Ascending aorta (tissue), 2 donors: ENCODE results near the gene SKP1. TPM values are rescaled to one million over a fixed set of nuclear protein-coding genes. Genes with fewer than 3 reads are reported as not detected.
"Not testable (repeated sequence)": the region's sequence is repeated elsewhere in the genome, so short reads cannot be mapped to it uniquely, and the experiment has no call there.

Experiments used
- DNase-seq, 2 donors: peaks; one replicate each; pipeline ENCODE4 v3.0.0-alpha.2; 2019; ENCODE audit warnings: low spot score in 2 of 2
- H3K27ac ChIP-seq, 2 donors: fragments of 200-600 bp; sonication (generic); one replicate each; pipeline ENCODE4 v1.5.1; 2016 to 2017; ENCODE audit warnings: mild to moderate bottlenecking in 1 of 2
- H3K27me3 ChIP-seq: fragments of 200-600 bp; sonication (generic); one replicate; pipeline ENCODE4 v1.5.1; 2017
- H3K36me3 ChIP-seq, 2 donors: fragments of 200-600 bp; sonication (generic); one replicate each; pipeline ENCODE4 v1.5.1; 2016
- H3K4me1 ChIP-seq, 2 donors: fragments of 200-600 bp; sonication (generic); one replicate each; pipeline ENCODE4 v1.5.1; 2016 to 2017; ENCODE audit warnings: mild to moderate bottlenecking in 1 of 2
- H3K4me3 ChIP-seq, 2 donors: fragments of 200-600 bp; sonication (generic); one replicate each; pipeline ENCODE4 v1.5.1; 2016 to 2017; ENCODE audit warnings: mild to moderate bottlenecking in 1 of 2
- H3K9me3 ChIP-seq, 2 donors: fragments of 200-600 bp; sonication (generic); one replicate each; pipeline ENCODE4 v1.5.1; 2016
- intact Hi-C: fragments of 100-400 bp; cut with DNase I; formaldehyde crosslinking; loops from one replicate; pipeline ENCODE4 v1.15.1; 2023
- total RNA-seq: library from RNA; depleted of rRNA; stranded (reverse); fragments of >200 nt; gene quantifications from one replicate; pipeline ENCODE4 v1.1.0, GENCODE V29; 2016
- TF ChIP-seq, protein P1 (sequence below), 3 experiments: fragments of 200-600 bp in 2 of 3; fragments of 450-650 bp in 1 of 3; sonication (generic) in 2 of 3; IDR thresholded peaks; one replicate each; pipeline ENCODE4 v1.5.1; 2016 to 2019; ENCODE audit warnings: antibody characterized with exemption in 3 of 3, mild to moderate bottlenecking in 1 of 3, moderate library complexity in 1 of 3

SKP1 gene
- total RNA-seq, 1 donor from 2014 or later: 144 TPM

DNA sequence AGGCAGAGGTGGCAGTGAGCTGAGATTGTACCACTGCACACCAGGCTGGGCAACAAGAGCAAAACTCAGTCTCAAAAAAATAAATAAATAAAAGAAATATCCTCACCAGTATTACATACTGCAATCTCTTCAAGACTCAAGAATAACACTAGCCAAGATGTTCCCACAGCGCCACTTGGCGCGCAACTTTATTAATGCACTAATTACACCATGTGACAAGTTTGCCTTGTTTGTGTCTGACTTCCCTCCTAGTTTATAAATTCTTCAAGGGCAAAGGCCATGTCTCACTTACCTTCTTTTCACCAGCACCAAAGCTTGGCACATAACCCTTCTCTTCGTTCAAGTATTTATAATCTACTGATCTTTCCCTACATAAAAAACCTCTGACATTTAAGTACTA is 4.8 kb downstream of the SKP1 start:
- H3K4me3 ChIP-seq: no peak overlapping the region
- no peak overlapping the region for H3K27ac ChIP-seq
- H3K4me1 ChIP-seq: peaks cover 2 to 21% of the 10 kb centered on the region in 2 donors
- intact Hi-C loops: no loop called here
- no peaks in the 10 kb centered on the region for H3K27me3 ChIP-seq
- DNase-seq: no peak
- H3K9me3 ChIP-seq: no peaks in the 10 kb centered on the region
- peaks cover 50 to 55% of the 10 kb centered on the region in 2 donors for H3K36me3 ChIP-seq
- TF ChIP-seq, protein P1, sequence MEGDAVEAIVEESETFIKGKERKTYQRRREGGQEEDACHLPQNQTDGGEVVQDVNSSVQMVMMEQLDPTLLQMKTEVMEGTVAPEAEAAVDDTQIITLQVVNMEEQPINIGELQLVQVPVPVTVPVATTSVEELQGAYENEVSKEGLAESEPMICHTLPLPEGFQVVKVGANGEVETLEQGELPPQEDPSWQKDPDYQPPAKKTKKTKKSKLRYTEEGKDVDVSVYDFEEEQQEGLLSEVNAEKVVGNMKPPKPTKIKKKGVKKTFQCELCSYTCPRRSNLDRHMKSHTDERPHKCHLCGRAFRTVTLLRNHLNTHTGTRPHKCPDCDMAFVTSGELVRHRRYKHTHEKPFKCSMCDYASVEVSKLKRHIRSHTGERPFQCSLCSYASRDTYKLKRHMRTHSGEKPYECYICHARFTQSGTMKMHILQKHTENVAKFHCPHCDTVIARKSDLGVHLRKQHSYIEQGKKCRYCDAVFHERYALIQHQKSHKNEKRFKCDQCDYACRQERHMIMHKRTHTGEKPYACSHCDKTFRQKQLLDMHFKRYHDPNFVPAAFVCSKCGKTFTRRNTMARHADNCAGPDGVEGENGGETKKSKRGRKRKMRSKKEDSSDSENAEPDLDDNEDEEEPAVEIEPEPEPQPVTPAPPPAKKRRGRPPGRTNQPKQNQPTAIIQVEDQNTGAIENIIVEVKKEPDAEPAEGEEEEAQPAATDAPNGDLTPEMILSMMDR (IDR thresholded peaks at IDR 0.05): no peak

DNA sequence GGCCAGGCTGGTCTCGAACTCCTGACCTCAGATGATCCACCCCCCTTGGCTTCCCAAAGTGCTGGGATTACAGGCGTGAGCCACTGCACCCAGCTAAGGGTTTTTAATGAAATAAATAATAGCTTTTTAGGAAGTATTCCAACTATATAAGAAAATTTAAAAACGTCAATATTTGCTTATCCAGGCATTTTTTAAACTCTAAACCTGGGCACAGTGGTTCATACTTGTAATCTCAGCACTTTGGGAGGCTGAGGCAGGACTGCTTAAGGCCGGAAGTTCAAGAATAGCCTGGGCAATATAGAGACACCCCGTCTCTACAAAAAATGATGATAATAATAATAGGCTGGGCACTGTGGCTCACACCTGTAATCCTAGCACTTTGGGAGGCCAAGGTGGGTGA is 14.2 kb downstream of the SKP1 start:
- Histone ChIP-seq H3K4me3 (no peak overlapping the region), H3K27ac (no peak overlapping the region), H3K4me1 (no peaks in the 10 kb centered on the region), H3K9me3 (no peaks in the 10 kb centered on the region), H3K27me3 (no peaks in the 10 kb centered on the region), H3K36me3 (peaks cover 67 to 80% of the 10 kb centered on the region in 2 donors)
- DNase-seq: no peak
- TF ChIP-seq, protein P1 (IDR thresholded peaks at IDR 0.05): no peak
- intact Hi-C loops: no loop called here

DNA sequence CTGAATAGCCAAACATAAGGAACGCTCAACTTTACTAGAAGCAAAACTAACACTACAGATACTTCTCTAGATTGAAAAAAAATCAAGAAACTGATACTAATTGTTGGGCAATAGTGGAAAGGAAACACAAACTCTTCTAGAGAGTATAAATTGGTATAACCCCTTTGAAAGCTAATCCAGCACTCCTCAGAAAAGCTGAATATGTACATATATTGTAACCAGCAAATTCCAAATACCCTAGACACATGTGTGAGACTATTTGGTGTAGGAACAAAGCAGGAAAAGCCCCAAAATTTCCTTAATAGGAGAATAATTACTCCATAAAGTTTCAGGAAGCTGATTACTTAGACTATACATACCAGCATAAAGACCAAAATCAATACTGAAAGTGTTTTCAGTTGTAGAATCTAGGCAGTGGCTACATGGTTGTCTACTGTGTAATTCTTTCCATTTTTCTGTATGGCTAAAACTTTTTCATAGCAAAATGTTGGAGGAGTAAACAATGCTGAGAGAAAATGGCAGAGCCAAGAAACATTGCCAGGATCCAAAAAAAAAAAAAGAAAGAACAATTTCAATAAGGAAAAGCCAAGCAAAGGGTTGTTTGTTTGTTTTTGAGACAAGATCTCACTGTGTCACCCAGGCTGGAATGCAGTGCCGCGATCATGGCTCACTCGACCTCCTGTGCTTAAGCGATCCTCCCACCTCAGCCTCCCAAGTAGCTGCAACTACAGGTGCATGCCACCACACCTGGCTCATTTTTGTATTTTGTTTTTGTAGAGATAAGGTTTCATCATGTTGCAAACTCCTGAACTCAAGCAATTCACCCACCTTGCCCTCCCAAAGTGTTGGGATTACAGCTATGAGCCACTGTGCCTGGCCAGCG is 15.0 kb downstream of the SKP1 start:
- Histone ChIP-seq H3K4me1 (no peaks in the 10 kb centered on the region), H3K9me3 (no peaks in the 10 kb centered on the region), H3K36me3 (peaks cover 67 to 77% of the 10 kb centered on the region in 2 donors), H3K27me3 (no peaks in the 10 kb centered on the region), H3K27ac (no peak overlapping the region), H3K4me3 (no peak overlapping the region)
- no peak for DNase-seq
- TF ChIP-seq, protein P1 (IDR thresholded peaks at IDR 0.05): no peak
- intact Hi-C loops: no loop called here

DNA sequence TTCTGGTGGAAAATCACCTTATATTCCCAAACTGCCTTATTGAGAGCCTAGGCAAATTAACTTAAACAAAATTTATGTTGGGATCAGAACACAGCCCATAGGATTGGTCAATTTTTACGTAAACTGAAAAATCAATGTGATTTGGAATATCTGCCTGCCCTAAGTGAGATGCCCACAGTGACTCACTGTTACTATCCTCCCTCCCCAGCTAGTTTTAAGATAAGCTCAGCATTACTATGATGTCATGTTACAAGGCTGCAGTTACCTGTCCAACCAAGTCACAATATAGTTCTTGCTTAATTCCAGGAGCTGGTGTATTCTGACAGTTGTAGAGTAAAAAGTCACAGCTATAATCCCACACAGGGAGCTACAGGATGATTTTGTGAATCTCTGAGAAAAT is 23.1 kb downstream of the SKP1 start:
- TF ChIP-seq, protein P1 (IDR thresholded peaks at IDR 0.05): no peak
- no peak overlapping the region for H3K27ac ChIP-seq
- no peak overlapping the region for H3K4me3 ChIP-seq
- no peaks in the 10 kb centered on the region for H3K9me3 ChIP-seq
- no peaks in the 10 kb centered on the region for H3K27me3 ChIP-seq
- H3K36me3 ChIP-seq: peaks cover 69 to 83% of the 10 kb centered on the region in 2 donors
- DNase-seq: no peak
- intact Hi-C loops: no loop called here
- H3K4me1 ChIP-seq: no peaks in the 10 kb centered on the region

DNA sequence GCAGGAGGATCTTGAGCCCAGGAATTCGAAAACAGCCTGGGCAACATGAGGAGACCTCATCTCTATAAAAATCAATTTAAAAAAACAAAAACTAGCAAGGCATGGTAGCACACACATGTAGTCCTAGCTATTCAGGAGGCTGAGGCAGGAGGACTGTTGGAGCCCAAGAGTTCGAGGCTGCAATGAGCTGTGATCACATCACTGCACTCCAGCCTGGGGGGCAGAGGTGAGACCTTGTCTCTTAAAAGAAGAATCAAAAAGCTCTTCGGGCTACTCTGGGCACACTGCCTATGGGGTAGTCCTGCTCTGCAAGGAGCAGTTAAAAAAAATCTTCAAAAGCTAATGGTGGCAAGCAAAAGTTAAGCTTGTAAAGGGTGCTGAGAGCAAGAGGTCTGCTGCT is 23.5 kb downstream of the SKP1 start:
- H3K27ac ChIP-seq: no peak overlapping the region
- no peaks in the 10 kb centered on the region for H3K27me3 ChIP-seq
- intact Hi-C loops: no loop called here
- H3K36me3 ChIP-seq: peaks cover 69 to 82% of the 10 kb centered on the region in 2 donors
- TF ChIP-seq, protein P1 (IDR thresholded peaks at IDR 0.05): no peak
- DNase-seq: no peak
- no peak overlapping the region for H3K4me3 ChIP-seq
- H3K4me1 ChIP-seq: no peaks in the 10 kb centered on the region
- H3K9me3 ChIP-seq: no peaks in the 10 kb centered on the region

DNA sequence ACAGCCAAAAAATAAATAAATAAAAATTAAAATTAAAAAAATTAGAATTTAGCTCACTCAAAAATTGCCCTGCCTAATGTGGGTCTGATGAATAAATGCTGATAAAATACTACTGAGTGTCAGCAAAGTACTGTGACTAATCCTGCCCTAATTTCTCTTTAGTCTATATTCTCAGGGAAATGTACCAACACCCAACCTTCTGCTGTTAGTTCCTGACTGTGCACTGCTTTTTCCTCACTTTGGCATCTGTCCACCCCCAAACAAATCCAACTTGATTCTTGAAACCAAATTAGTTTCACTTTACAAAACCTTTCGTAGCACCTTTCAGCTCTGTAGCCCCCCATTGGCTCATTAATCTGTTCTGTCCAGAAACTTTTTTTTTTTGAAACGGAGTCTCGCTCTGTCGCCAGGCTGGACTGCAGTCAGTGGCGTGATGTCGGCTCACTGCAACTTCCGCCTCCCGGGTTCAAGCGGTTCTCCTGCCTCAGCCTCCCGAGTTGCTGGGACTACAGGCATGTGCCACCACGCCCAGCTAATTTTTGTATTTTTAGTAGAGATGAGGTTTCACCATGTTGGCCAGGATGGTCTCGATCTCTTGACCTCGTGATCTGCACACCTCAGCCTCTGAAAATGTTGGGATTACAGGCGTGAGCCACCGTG is 24.4 kb downstream of the SKP1 start:
- peaks cover 63 to 80% of the 10 kb centered on the region in 2 donors for H3K36me3 ChIP-seq
- intact Hi-C loops, H3K27ac ChIP-seq, DNase-seq, H3K4me3 ChIP-seq, H3K4me1 ChIP-seq, H3K9me3 ChIP-seq, H3K27me3 ChIP-seq: not testable (repeated sequence)
